Endodermal cell (in vitro differentiated cells): ENCODE results near the gene TMEM151A. TPM values are rescaled to one million over a fixed set of nuclear protein-coding genes. Genes with fewer than 3 reads are reported as not detected.
A peak's percentile ranks its signal among the peaks of the same experiment; 100 is the strongest.

Experiments used
- DNase-seq: peaks from one replicate; pipeline ENCODE4 v3.0.0-alpha.2; 2017
- H3K27ac ChIP-seq: 2 replicates; pipeline ENCODE4 v1.5.1; 2013; ENCODE audit warnings: mild to moderate bottlenecking, low read depth, low read length, moderate library complexity
- H3K27me3 ChIP-seq: 2 replicates; pipeline ENCODE4 v1.6.1; 2013; ENCODE audit warnings: mild to moderate bottlenecking, low read length, moderate library complexity; ENCODE audit not compliant: insufficient read depth, control insufficient read depth, poor library complexity, severe bottlenecking
- H3K36me3 ChIP-seq: 2 replicates; pipeline ENCODE4 v1.7.0; 2013; ENCODE audit warnings: mild to moderate bottlenecking, low read length, moderate library complexity; ENCODE audit not compliant: control insufficient read depth, insufficient read depth
- H3K4me1 ChIP-seq: one replicate; pipeline ENCODE4 v1.7.0; 2013; ENCODE audit warnings: low read length; ENCODE audit not compliant: control insufficient read depth, insufficient read depth
- H3K4me3 ChIP-seq: 2 replicates; pipeline ENCODE4 v1.5.1; 2013; ENCODE audit warnings: mild to moderate bottlenecking, low read length, moderate library complexity
- H3K9ac ChIP-seq: 2 replicates; pipeline ENCODE4 v1.6.1; 2013; ENCODE audit warnings: mild to moderate bottlenecking, low read length, moderate library complexity; ENCODE audit not compliant: poor library complexity, severe bottlenecking; ENCODE audit errors: extremely low read depth
- H3K9me3 ChIP-seq: 2 replicates; pipeline ENCODE4 v1.6.1; 2013; ENCODE audit warnings: mild to moderate bottlenecking, low read length, moderate library complexity; ENCODE audit not compliant: control insufficient read depth
- H3K27ac Mint-ChIP-seq: 2 replicates; pipeline ENCODE4 v1.8.0; 2020; ENCODE audit warnings: mixed read lengths
- H3K27me3 Mint-ChIP-seq: 2 replicates; pipeline ENCODE4 v1.8.0; 2021; ENCODE audit warnings: mild to moderate bottlenecking, mixed read lengths; ENCODE audit not compliant: insufficient read depth
- H3K36me3 Mint-ChIP-seq: 2 replicates; pipeline ENCODE4 v1.8.0; 2020; ENCODE audit warnings: low read depth, mixed read lengths
- H3K4me1 Mint-ChIP-seq: 2 replicates; pipeline ENCODE4 v1.8.0; 2020; ENCODE audit warnings: mixed read lengths
- H3K4me3 Mint-ChIP-seq: 2 replicates; pipeline ENCODE4 v1.8.0; 2020; ENCODE audit warnings: mild to moderate bottlenecking, moderate library complexity, mixed read lengths
- H3K9me3 Mint-ChIP-seq: 2 replicates; pipeline ENCODE4 v1.8.0; 2020; ENCODE audit warnings: mild to moderate bottlenecking, mixed read lengths
- WGBS, 2 experiments: methylation state at CpG; one replicate each; pipeline versions ENCODE4 v1.1.5 to v1.1.7; 2013; ENCODE audit warnings: missing lambda C conversion rate in 2 of 2, mixed read lengths in 1 of 2; ENCODE audit not compliant: insufficient coverage in 1 of 2, insufficient read length in 1 of 2; 5-methylcytosine and 5-hydroxymethylcytosine counted together
- total RNA-seq, 2 donors: library from RNA; stranded (reverse); fragmentation: NEBNext Ultra II Directional in 1 of 2; extraction: Animal tissue kit (Norgen Biotek cat#: 25700) in 1 of 2; gene quantifications; 2 replicates in 1 of 2; 3 replicates in 1 of 2; pipeline ENCODE4 v1.2.1, GENCODE V29; 2021
- TF ChIP-seq, protein P1 (sequence below): fragments of 200-600 bp; sonication (generic); conservative IDR thresholded peaks from 2 replicates; pipeline ENCODE4 v1.5.0; 2021; ENCODE audit warnings: antibody characterized with exemption, mild to moderate bottlenecking

TMEM151A gene
- total RNA-seq, 2 donors from 2014 or later = 0.20 TPM; not detected in 1

DNA sequence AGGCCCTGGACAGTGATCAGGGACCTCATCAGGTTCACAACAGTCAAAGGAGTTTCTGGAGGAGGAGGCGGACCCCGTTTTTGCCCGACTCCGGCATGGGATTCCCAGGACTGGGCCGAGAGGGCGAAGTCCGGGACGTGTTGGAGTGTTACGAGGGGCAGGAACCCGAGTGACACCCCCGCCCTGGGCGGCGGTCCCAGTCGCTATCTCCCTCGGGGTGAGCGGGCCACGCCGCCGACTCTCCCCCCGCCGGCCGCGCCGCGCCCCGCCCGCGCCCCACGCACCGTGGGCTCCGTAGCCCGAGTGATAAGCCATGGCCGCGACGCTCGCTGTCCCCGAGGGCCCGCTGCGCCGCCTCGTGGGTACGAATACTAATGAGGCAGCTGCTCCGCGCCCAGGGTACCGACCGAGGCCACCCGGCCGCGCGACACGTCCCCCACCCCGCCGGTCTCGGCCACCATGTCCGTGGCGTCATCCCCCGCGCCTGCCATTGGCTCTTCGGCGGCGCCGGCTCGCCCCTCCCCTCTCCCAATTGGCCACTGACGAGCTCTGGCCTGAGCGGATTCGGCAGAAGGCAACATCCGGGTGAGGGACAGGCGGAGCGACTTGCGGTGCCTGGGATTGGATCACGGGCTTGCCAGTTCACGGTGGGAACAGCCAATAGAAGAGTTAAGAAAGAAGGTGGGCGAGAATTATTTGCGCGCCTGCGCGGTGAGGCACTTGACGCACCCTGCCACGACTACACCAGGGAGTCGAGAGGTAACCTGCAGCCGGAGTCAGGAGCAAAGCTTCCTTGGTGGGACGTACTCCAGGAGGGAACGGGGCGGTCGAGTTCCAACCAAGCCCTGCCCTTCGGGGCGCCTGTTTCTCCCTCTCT, 2.8 kb upstream of the TMEM151A start, which contains the start of gene YIF1A:
YIF1A (minus strand) TSS at position 473 of the 877 bp plus-strand sequence; CDS start at position 315, 158 bp downstream.
- H3K4me3 ChIP-seq = peak within 1 kb of the TSS; percentile 97
- Mint-ChIP-seq H3K4me3 (peak within 1 kb of the TSS; percentile 75), H3K9me3 (no peaks in the 10 kb centered on the region), H3K36me3 (peaks cover 6% of the 10 kb centered on the region), H3K4me1 (peaks cover 6% of the 10 kb centered on the region), H3K27me3 (peaks cover 41% of the 10 kb centered on the region), H3K27ac (peak within 1 kb of the TSS; percentile 97)
- H3K4me1 ChIP-seq = no peaks in the 10 kb centered on the region
- WGBS, 2 experiments = 0% methylated on average over 39 to 87 of the region's 87 CpGs
- H3K9me3 ChIP-seq = no peaks in the 10 kb centered on the region
- peak; percentile 100 for DNase-seq
- peaks cover 26% of the 10 kb centered on the region for H3K36me3 ChIP-seq
- TF ChIP-seq, protein P1, sequence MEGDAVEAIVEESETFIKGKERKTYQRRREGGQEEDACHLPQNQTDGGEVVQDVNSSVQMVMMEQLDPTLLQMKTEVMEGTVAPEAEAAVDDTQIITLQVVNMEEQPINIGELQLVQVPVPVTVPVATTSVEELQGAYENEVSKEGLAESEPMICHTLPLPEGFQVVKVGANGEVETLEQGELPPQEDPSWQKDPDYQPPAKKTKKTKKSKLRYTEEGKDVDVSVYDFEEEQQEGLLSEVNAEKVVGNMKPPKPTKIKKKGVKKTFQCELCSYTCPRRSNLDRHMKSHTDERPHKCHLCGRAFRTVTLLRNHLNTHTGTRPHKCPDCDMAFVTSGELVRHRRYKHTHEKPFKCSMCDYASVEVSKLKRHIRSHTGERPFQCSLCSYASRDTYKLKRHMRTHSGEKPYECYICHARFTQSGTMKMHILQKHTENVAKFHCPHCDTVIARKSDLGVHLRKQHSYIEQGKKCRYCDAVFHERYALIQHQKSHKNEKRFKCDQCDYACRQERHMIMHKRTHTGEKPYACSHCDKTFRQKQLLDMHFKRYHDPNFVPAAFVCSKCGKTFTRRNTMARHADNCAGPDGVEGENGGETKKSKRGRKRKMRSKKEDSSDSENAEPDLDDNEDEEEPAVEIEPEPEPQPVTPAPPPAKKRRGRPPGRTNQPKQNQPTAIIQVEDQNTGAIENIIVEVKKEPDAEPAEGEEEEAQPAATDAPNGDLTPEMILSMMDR = peak; percentile 17
- H3K9ac ChIP-seq = peak within 1 kb of the TSS; percentile 91
- peaks cover 41% of the 10 kb centered on the region for H3K27me3 ChIP-seq
- H3K27ac ChIP-seq = peak within 1 kb of the TSS; percentile 90

DNA sequence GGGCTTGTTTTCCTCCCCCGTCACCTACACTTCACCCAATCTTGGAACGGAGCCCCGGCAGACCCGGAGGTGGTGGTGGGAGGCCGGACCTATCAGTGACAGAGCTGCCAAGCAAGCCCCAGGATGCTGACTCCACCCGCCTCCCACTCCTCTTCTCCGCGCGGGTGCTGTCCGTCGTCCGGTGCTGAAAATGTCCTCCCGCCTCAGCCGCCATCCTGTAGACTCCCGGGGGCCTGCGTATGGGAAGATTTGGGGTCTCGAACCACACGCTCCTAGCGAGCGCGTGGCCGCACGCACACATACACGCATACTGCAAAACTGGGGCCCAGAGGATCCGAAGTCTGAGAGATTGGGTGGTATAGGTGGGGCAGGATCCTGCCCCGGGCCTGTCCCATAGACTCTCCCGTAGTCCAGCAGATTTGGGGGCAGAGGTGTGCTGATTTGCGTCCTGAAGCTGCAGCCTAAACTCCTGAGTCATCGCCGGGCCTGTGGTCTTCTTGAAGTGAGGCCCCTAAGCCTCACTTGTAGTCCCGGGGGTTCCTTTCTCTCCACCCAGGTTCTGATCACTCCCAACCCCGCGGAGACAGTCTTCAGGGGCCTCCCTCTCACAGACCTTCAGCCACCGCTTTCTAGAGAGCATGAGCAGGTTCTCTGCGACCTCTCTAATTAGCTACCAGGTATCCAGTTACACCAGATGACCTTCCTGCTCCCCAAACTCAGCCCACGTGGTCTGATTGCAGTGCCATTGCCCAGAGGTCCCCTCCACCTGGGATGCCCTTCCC, 2.0 kb upstream of the TMEM151A start:
- no peaks in the 10 kb centered on the region for H3K9me3 ChIP-seq
- DNase-seq = peak; percentile 96
- H3K4me1 ChIP-seq = no peaks in the 10 kb centered on the region
- peak overlapping the region; percentile 91 for H3K9ac ChIP-seq
- 15 to 32% methylated on average over 13 to 36 of the region's 36 CpGs for whole genome bisulfite sequencing, 2 experiments
- peaks cover 2% of the 10 kb centered on the region for H3K36me3 Mint-ChIP-seq
- peak overlapping the region; percentile 90 for H3K27ac ChIP-seq
- peaks cover 45% of the 10 kb centered on the region for H3K27me3 Mint-ChIP-seq
- H3K27ac Mint-ChIP-seq = peak overlapping the region; percentile 97
- peak overlapping the region; percentile 97 for H3K4me3 ChIP-seq
- peaks cover 46% of the 10 kb centered on the region for H3K27me3 ChIP-seq
- no peaks in the 10 kb centered on the region for H3K9me3 Mint-ChIP-seq
- peaks cover 6% of the 10 kb centered on the region for H3K4me1 Mint-ChIP-seq
- peak overlapping the region; percentile 75 for H3K4me3 Mint-ChIP-seq
- TF ChIP-seq, protein P1 = no peak
- H3K36me3 ChIP-seq = peaks cover 19% of the 10 kb centered on the region

DNA sequence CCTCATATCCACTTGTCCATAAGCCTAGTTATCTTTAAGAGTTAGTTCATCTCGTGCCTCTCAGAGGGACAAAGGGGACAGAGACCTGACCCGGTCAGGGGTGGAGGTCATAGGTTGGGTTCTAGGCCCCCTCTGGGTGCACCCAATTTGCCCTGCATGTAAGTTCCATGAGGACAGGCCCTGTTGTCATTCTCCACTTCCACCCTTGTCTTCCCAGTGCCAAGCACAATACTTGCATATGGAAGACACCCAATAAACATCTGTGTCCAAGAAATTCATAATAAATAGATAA, 1.4 kb upstream of the TMEM151A start:
- peaks cover 14% of the 10 kb centered on the region for H3K36me3 ChIP-seq
- peaks cover 45% of the 10 kb centered on the region for H3K27me3 Mint-ChIP-seq
- no peaks in the 10 kb centered on the region for H3K4me1 ChIP-seq
- H3K4me3 Mint-ChIP-seq = peak overlapping the region; percentile 75
- H3K9me3 ChIP-seq = no peaks in the 10 kb centered on the region
- TF ChIP-seq, protein P1 = no peak
- H3K4me3 ChIP-seq = no peak overlapping the region
- 80 to 81% methylated on average over 1 to 2 of the region's 2 CpGs for WGBS, 2 experiments
- H3K27ac Mint-ChIP-seq = no peak overlapping the region
- H3K36me3 Mint-ChIP-seq = peaks cover 2% of the 10 kb centered on the region
- no peak for DNase-seq
- H3K9ac ChIP-seq = no peak overlapping the region
- H3K27me3 ChIP-seq = peaks cover 46% of the 10 kb centered on the region
- no peak overlapping the region for H3K27ac ChIP-seq
- H3K4me1 Mint-ChIP-seq = peaks cover 6% of the 10 kb centered on the region
- H3K9me3 Mint-ChIP-seq = no peaks in the 10 kb centered on the region
